HEK293T (cell line): Measurements from ENCODE around the gene UBR1.

Experiments used
- FOXA1 ChIP-seq: fragments of 450-650 bp; IDR thresholded peaks from 2 replicates; pipeline ENCODE4 v1.6.1; 2016; ENCODE audit warnings: mild to moderate bottlenecking
- NFRKB ChIP-seq: fragments of 450-650 bp; IDR thresholded peaks from 2 replicates; pipeline ENCODE4 v1.6.1; 2016; ENCODE audit warnings: mild to moderate bottlenecking, moderate library complexity
- PKNOX1 ChIP-seq: fragments of 450-650 bp; IDR thresholded peaks from 2 replicates; pipeline ENCODE4 v1.6.1; 2016
- SP1 ChIP-seq: fragments of 450-650 bp; IDR thresholded peaks from 2 replicates; pipeline ENCODE4 v1.6.1; 2017
- TARDBP ChIP-seq: fragments of 450-650 bp; IDR thresholded peaks from 2 replicates; pipeline ENCODE4 v1.6.1; 2016

DNA sequence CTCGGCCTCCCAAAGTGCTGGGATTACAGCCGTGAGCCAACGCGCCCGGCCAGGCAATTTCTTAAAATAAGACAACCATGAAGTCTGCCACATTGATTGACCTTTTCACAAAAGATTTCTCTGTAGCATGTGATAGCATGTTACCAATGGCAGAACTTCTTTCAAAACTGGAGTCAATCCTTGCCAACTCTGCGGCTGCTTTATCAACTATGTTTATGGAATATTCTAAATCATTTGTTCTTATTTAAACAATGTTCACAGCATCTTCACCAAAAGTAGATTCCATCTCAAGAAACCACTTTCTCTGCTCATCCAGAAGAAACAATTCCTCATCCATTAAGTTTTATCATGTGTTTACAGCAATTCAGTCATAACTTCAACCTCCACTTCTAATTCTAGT is 9.4 kb downstream of the UBR1 start:
- no peak for TF ChIP-seq TARDBP
- no peak for TF ChIP-seq FOXA1
- TF ChIP-seq NFRKB = no peak
- no peak for TF ChIP-seq PKNOX1
- TF ChIP-seq SP1 = no peak
